HG02970 (cell line): Measurements from ENCODE around the gene SPATA33.
"Not testable (repeated sequence)": the region's sequence is repeated elsewhere in the genome, so short reads cannot be mapped to it uniquely, and the experiment has no call there.

Experiments
- ATAC-seq: cut with Tn5 transposase; IDR thresholded peaks from one replicate; pipeline ENCODE4 v1.9.1; 2021; ENCODE audit warnings: mild to moderate bottlenecking, moderate library complexity, moderate number of reproducible peaks; ENCODE audit not compliant: unreplicated experiment, low FRiP score

Gene SPATA33

GRCh38 chr16:89624777-89625761 is 32.6 kb upstream of the SPATA33 start:
- no peak for ATAC-seq

- no peak for ATAC-seq
Measured at GRCh38 chr16:89629827-89630610, 27.6 kb upstream of the SPATA33 start.

GRCh38 chr16:89633064-89633631 is 24.5 kb upstream of the SPATA33 start:
- ATAC-seq, result no peak

- ATAC-seq, result not testable (repeated sequence)
Measured at GRCh38 chr16:89634463-89635385, 22.9 kb upstream of the SPATA33 start.

- no peak for ATAC-seq
Measured at GRCh38 chr16:89636663-89637062, 21.0 kb upstream of the SPATA33 start.

- no peak for ATAC-seq
Measured at GRCh38 chr16:89637379-89637778, 20.3 kb upstream of the SPATA33 start.

GRCh38 chr16:89638455-89638854 is 19.2 kb upstream of the SPATA33 start:
- no peak for ATAC-seq

GRCh38 chr16:89639385-89639784 is 18.3 kb upstream of the SPATA33 start:
- no peak for ATAC-seq

- no peak for ATAC-seq
Measured at GRCh38 chr16:89641458-89642119, 16.0 kb upstream of the SPATA33 start.

GRCh38 chr16:89642574-89642973 is 15.1 kb upstream of the SPATA33 start:
- no peak for ATAC-seq

- no peak for ATAC-seq
Measured at GRCh38 chr16:89643769-89644300, 13.8 kb upstream of the SPATA33 start.

- ATAC-seq, result no peak
Measured at GRCh38 chr16:89645122-89645521, 12.5 kb upstream of the SPATA33 start.

- ATAC-seq, result no peak
Measured at GRCh38 chr16:89646270-89646669, 11.4 kb upstream of the SPATA33 start.

GRCh38 chr16:89646906-89647305 is 10.7 kb upstream of the SPATA33 start:
- no peak for ATAC-seq

- no peak for ATAC-seq
Measured at GRCh38 chr16:89651584-89651983, 6.1 kb upstream of the SPATA33 start.

GRCh38 chr16:89653656-89654295 is 3.9 kb upstream of the SPATA33 start:
- no peak for ATAC-seq

GRCh38 chr16:89655062-89655643 is 2.5 kb upstream of the SPATA33 start:
- no peak for ATAC-seq

GRCh38 chr16:89656435-89657121 is 1.1 kb upstream of the SPATA33 start:
- ATAC-seq, result no peak
